Measurements from ENCODE around the gene DNLZ. TPM values are rescaled to one million over a fixed set of nuclear protein-coding genes. Genes with fewer than 3 reads are reported as not detected.

DNLZ gene
- total and polyA plus RNA-seq, 5 donors: 15.2 to 24.9 (median 20.4) TPM

GRCh38 chr9:136383436-136383835 lies 19.9 kb upstream of the DNLZ start:
- Histone ChIP-seq H3K4me3 (ENCODE audit: low read length) (no peak overlapping the region), H3K4me1 (ENCODE audit: control insufficient read depth, insufficient read depth, low read length) (no peaks in the 10 kb centered on the region), H3K27me3 (ENCODE audit: control insufficient read depth, insufficient read depth) (no peaks in the 10 kb centered on the region), H3K9me3 (ENCODE audit: control insufficient read depth, low read length) (no peaks in the 10 kb centered on the region), H3K27ac (ENCODE audit: low read length) (no peak overlapping the region)
- intact Hi-C loops (cut with DNase I): no loop called here
- DNase-seq: peak in 1 of 3 donors; percentile 47
- WGBS: 97% methylated on average over 20 of the region's 20 CpGs
- no peak for ATAC-seq

DNA sequence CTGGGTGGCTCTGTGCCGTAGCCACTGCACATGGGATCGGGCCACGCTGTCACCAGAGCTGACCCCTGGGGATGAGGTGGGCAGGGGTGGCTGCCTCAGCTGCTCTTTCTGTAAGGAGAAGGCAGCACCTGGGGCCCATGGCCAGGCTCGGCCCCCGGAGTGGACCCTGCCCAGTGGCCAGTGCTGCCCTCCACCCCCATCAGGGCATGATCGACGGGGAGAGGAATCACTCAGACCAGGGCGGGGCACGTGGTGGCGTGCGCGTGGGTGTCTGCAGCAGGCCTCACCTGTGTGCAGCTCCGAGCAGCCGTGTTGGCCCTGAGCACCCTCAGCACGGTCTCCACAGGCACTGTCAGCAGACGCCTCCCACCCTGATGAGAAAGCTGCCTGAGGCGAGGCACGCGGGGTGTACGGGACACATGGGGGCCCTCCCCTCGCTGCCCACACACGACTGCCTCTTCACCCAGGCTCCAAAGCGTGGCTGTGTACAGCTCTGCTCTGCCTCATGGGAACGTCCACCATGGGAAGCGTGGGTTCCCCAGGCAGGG lies 18.5 kb upstream of the DNLZ start:
- no peak overlapping the region for H3K27ac ChIP-seq (ENCODE audit: low read length)
- no peaks in the 10 kb centered on the region for H3K27me3 ChIP-seq (ENCODE audit: control insufficient read depth, insufficient read depth)
- intact Hi-C loops (cut with DNase I): no loop called here
- H3K9me3 ChIP-seq (ENCODE audit: control insufficient read depth, low read length): no peaks in the 10 kb centered on the region
- WGBS: 91% methylated on average over 25 of the region's 25 CpGs
- no peaks in the 10 kb centered on the region for H3K4me1 ChIP-seq (ENCODE audit: control insufficient read depth, insufficient read depth, low read length)
- ATAC-seq: peak in 1 of 2 donors; percentile 2
- no peak for DNase-seq
- no peak overlapping the region for H3K4me3 ChIP-seq (ENCODE audit: low read length)

GRCh38 chr9:136381311-136381710 lies 17.8 kb upstream of the DNLZ start:
- DNase-seq (peak; percentile 56 to 87 (median 86)), ATAC-seq (peak; percentile 52 to 58)
- H3K4me3 ChIP-seq (ENCODE audit: low read length): no peak overlapping the region
- no peaks in the 10 kb centered on the region for H3K9me3 ChIP-seq (ENCODE audit: control insufficient read depth, low read length)
- H3K27me3 ChIP-seq (ENCODE audit: control insufficient read depth, insufficient read depth): no peaks in the 10 kb centered on the region
- intact Hi-C loops (cut with DNase I): no loop called here
- H3K4me1 ChIP-seq (ENCODE audit: control insufficient read depth, insufficient read depth, low read length): no peaks in the 10 kb centered on the region
- H3K27ac ChIP-seq (ENCODE audit: low read length): no peak overlapping the region
- 61% methylated on average over 9 of the region's 9 CpGs for WGBS

DNA sequence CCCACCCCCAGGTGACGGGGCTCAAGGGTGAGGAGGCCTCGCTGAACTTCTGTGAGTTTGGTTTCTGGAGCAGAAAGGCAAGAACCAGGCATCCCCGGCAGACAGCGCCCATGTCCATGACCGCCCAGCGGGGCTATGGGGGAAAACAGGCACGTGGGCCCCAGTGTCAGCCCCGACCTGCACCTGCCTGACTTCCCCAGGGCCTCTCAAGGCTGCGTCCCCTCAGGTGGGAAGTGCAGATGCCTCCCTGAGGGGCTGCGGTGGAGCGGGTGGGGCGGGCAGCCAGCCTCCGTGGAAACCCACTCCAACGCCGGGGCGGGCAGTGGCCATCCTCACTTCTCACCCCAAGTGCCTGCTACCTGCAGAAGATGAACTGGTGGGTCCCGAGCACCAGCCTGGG lies 16.8 kb upstream of the DNLZ start:
- Histone ChIP-seq H3K27me3 (ENCODE audit: control insufficient read depth, insufficient read depth) (no peaks in the 10 kb centered on the region), H3K9me3 (ENCODE audit: control insufficient read depth, low read length) (no peaks in the 10 kb centered on the region), H3K27ac (ENCODE audit: low read length) (no peak overlapping the region), H3K4me1 (ENCODE audit: control insufficient read depth, insufficient read depth, low read length) (no peaks in the 10 kb centered on the region), H3K4me3 (ENCODE audit: low read length) (no peak overlapping the region)
- WGBS: 93% methylated on average over 17 of the region's 17 CpGs
- no peak for ATAC-seq
- intact Hi-C loops (cut with DNase I): no loop called here
- DNase-seq: no peak

- 89% methylated on average over 11 of the region's 11 CpGs for WGBS
- no peak for DNase-seq
- Histone ChIP-seq H3K4me1 (ENCODE audit: control insufficient read depth, insufficient read depth, low read length) (no peaks in the 10 kb centered on the region), H3K27me3 (ENCODE audit: control insufficient read depth, insufficient read depth) (no peaks in the 10 kb centered on the region), H3K4me3 (ENCODE audit: low read length) (no peak overlapping the region), H3K27ac (ENCODE audit: low read length) (no peak overlapping the region), H3K9me3 (ENCODE audit: control insufficient read depth, low read length) (no peaks in the 10 kb centered on the region)
- no peak for ATAC-seq
- intact Hi-C loops (cut with DNase I): no loop called here
Measured at GRCh38 chr9:136379891-136380290, 16.3 kb upstream of the DNLZ start.

- intact Hi-C loops (cut with DNase I): no loop called here
- Histone ChIP-seq H3K27me3 (ENCODE audit: control insufficient read depth, insufficient read depth) (no peaks in the 10 kb centered on the region), H3K9me3 (ENCODE audit: control insufficient read depth, low read length) (no peaks in the 10 kb centered on the region), H3K27ac (ENCODE audit: low read length) (no peak overlapping the region), H3K4me1 (ENCODE audit: control insufficient read depth, insufficient read depth, low read length) (no peaks in the 10 kb centered on the region), H3K4me3 (ENCODE audit: low read length) (no peak overlapping the region)
- DNase-seq (no peak), ATAC-seq (no peak)
- WGBS: 86% methylated on average over 11 of the region's 11 CpGs
Measured at GRCh38 chr9:136379401-136379800, 15.9 kb upstream of the DNLZ start.

DNA sequence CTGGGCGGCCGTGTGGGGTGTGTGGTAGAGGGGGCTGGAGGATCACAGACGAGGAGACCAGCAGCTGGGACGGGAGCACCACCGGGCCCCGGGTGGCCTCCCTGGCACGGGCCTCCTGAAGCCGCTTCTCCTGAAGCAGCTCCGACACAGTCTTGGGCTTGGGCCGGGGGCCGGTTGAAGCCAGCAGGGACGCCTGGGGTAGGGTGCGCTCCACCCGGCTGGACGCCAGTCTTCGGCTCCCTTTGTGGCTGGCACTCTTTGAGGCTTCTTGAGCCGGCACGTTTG lies 15.4 kb upstream of the DNLZ start:
- intact Hi-C loops (cut with DNase I): no loop called here

GRCh38 chr9:136378170-136379002 lies 14.8 kb upstream of the DNLZ start:
- Histone ChIP-seq H3K27me3 (ENCODE audit: control insufficient read depth, insufficient read depth) (no peaks in the 10 kb centered on the region), H3K27ac (ENCODE audit: low read length) (no peak overlapping the region), H3K9me3 (ENCODE audit: control insufficient read depth, low read length) (no peaks in the 10 kb centered on the region), H3K4me1 (ENCODE audit: control insufficient read depth, insufficient read depth, low read length) (no peaks in the 10 kb centered on the region), H3K4me3 (ENCODE audit: low read length) (no peak overlapping the region)
- ATAC-seq (peak in 1 of 2 donors; percentile 1), DNase-seq (peak in 1 of 3 donors; percentile 79)
- 81% methylated on average over 28 of the region's 28 CpGs for WGBS
- intact Hi-C loops (cut with DNase I): no loop called here

More for the DNA sequence above, 15.4 kb upstream of the DNLZ start:
- no peak overlapping the region for H3K4me3 ChIP-seq (ENCODE audit: low read length)
- H3K9me3 ChIP-seq (ENCODE audit: control insufficient read depth, low read length): no peaks in the 10 kb centered on the region
- no peak for ATAC-seq
- H3K4me1 ChIP-seq (ENCODE audit: control insufficient read depth, insufficient read depth, low read length): no peaks in the 10 kb centered on the region
- 85% methylated on average over 18 of the region's 18 CpGs for WGBS
- no peak for DNase-seq
- H3K27me3 ChIP-seq (ENCODE audit: control insufficient read depth, insufficient read depth): no peaks in the 10 kb centered on the region
- H3K27ac ChIP-seq (ENCODE audit: low read length): no peak overlapping the region

GRCh38 chr9:136377341-136378169 lies 14.0 kb upstream of the DNLZ start:
- 85% methylated on average over 32 of the region's 32 CpGs for WGBS
- ATAC-seq (no peak), DNase-seq (no peak)
- Histone ChIP-seq H3K9me3 (ENCODE audit: control insufficient read depth, low read length) (no peaks in the 10 kb centered on the region), H3K4me1 (ENCODE audit: control insufficient read depth, insufficient read depth, low read length) (no peaks in the 10 kb centered on the region), H3K27me3 (ENCODE audit: control insufficient read depth, insufficient read depth) (no peaks in the 10 kb centered on the region), H3K4me3 (ENCODE audit: low read length) (no peak overlapping the region), H3K27ac (ENCODE audit: low read length) (no peak overlapping the region)
- intact Hi-C loops (cut with DNase I): no loop called here

GRCh38 chr9:136376457-136376856 lies 12.9 kb upstream of the DNLZ start:
- intact Hi-C loops (cut with DNase I): no loop called here
- ATAC-seq: no peak

DNA sequence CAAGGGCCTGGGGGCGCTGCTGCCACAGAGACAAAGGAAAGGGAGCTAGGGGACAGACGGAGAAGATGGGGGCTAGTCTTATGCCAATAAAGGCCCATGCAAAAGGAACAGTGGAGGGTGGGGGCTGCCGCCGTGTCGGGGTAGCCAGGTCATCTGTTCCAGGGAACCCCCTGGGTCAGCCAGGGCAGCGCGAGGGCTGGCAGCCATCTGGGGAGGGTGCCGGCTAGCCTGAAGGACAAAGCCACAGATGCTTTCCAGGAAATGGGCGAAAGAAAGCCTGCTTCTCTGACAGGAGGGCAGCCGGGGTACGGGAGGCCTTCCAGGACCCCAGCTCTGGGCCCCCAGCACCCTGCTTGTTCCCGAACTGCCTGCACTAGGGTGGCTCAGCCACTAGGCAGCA lies 11.6 kb upstream of the DNLZ start:
- Histone ChIP-seq H3K9me3 (ENCODE audit: control insufficient read depth, low read length) (no peaks in the 10 kb centered on the region), H3K27ac (ENCODE audit: low read length) (no peak overlapping the region), H3K27me3 (ENCODE audit: control insufficient read depth, insufficient read depth) (no peaks in the 10 kb centered on the region), H3K4me3 (ENCODE audit: low read length) (no peak overlapping the region), H3K4me1 (ENCODE audit: control insufficient read depth, insufficient read depth, low read length) (no peaks in the 10 kb centered on the region)
- ATAC-seq: no peak
- 91% methylated on average over 12 of the region's 12 CpGs for WGBS
- intact Hi-C loops (cut with DNase I): no loop called here
- no peak for DNase-seq

More at GRCh38 chr9:136376457-136376856, 12.9 kb upstream of the DNLZ start:
- Histone ChIP-seq H3K27me3 (ENCODE audit: control insufficient read depth, insufficient read depth) (no peaks in the 10 kb centered on the region), H3K4me3 (ENCODE audit: low read length) (no peak overlapping the region), H3K4me1 (ENCODE audit: control insufficient read depth, insufficient read depth, low read length) (no peaks in the 10 kb centered on the region), H3K9me3 (ENCODE audit: control insufficient read depth, low read length) (no peaks in the 10 kb centered on the region), H3K27ac (ENCODE audit: low read length) (no peak overlapping the region)
- no peak for DNase-seq
- WGBS: 76% methylated on average over 8 of the region's 8 CpGs
